Keratinocyte (primary cell): Measurements from ENCODE around the gene HOXD8. TPM values are rescaled to one million over a fixed set of nuclear protein-coding genes. Genes with fewer than 3 reads are reported as not detected.

Experiments used
- DNase-seq: peaks from one replicate; pipeline ENCODE4 v3.0.0-alpha.2; 2011; ENCODE audit warnings: low read depth, missing footprints, low spot score
- FAIRE-seq: peaks from 2 replicates; lab custom pipeline; 2011; peaks lifted over from hg19 to GRCh38; lab: Jason Lieb, UNC
- H2AFZ ChIP-seq: 2 replicates; pipeline ENCODE4 v1.6.0; 2012; ENCODE audit warnings: low read length, control low read depth, inconsistent platforms; ENCODE audit not compliant: control insufficient read depth
- H3K27ac ChIP-seq: 2 replicates; pipeline ENCODE4 v1.5.1; 2011; ENCODE audit warnings: low read length; ENCODE audit not compliant: control insufficient read depth, insufficient read depth
- H3K27me3 ChIP-seq: 3 replicates; pipeline ENCODE4 v1.6.0; 2011; ENCODE audit warnings: low read length; ENCODE audit not compliant: control insufficient read depth, insufficient read depth; ENCODE audit errors: extremely low read depth
- H3K36me3 ChIP-seq, 2 experiments: 2 replicates in 1 of 2; 3 replicates in 1 of 2; pipeline ENCODE4 v1.5.1; 2011; ENCODE audit warnings: low read length in 2 of 2, mild to moderate bottlenecking in 1 of 2; ENCODE audit not compliant: control insufficient read depth in 2 of 2, insufficient read depth in 2 of 2; ENCODE audit errors: extremely low read depth in 1 of 2
- H3K4me1 ChIP-seq: 3 replicates; pipeline ENCODE4 v1.5.1; 2011; ENCODE audit warnings: low read length; ENCODE audit not compliant: control insufficient read depth, insufficient read depth; ENCODE audit errors: extremely low read depth
- H3K4me2 ChIP-seq: 3 replicates; pipeline ENCODE4 v1.6.0; 2011; ENCODE audit warnings: low read depth, low read length; ENCODE audit not compliant: control insufficient read depth, insufficient read depth; ENCODE audit errors: extremely low read depth
- H3K4me3 ChIP-seq, 3 experiments: fragments of 200-600 bp in 1 of 3; sonication (generic) in 1 of 3; 2 replicates in 2 of 3; 3 replicates in 1 of 3; pipeline ENCODE4 v1.5.1; 2011 to 2016; ENCODE audit warnings: low read length in 3 of 3, mild to moderate bottlenecking in 3 of 3, control low read depth in 2 of 3, inconsistent platforms in 1 of 3, low read depth in 1 of 3, mixed read lengths in 1 of 3, mixed run types in 1 of 3, moderate library complexity in 1 of 3; ENCODE audit not compliant: control insufficient read depth in 2 of 3, insufficient read depth in 2 of 3; ENCODE audit errors: extremely low read depth in 1 of 3
- H3K79me2 ChIP-seq: 2 replicates; pipeline ENCODE4 v1.6.0; 2012; ENCODE audit warnings: low read length; ENCODE audit not compliant: control insufficient read depth, insufficient read depth
- H3K9ac ChIP-seq: 3 replicates; pipeline ENCODE4 v1.6.0; 2011; ENCODE audit warnings: low read length; ENCODE audit not compliant: control insufficient read depth, insufficient read depth; ENCODE audit errors: extremely low read depth
- H3K9me1 ChIP-seq: 3 replicates; pipeline ENCODE4 v1.6.0; 2011; ENCODE audit warnings: low read length; ENCODE audit not compliant: control insufficient read depth, insufficient read depth; ENCODE audit errors: extremely low read depth
- H3K9me3 ChIP-seq: 2 replicates; pipeline ENCODE4 v1.5.1; 2012; ENCODE audit warnings: low read depth, low read length; ENCODE audit not compliant: control insufficient read depth
- H4K20me1 ChIP-seq: 3 replicates; pipeline ENCODE4 v1.6.0; 2011; ENCODE audit warnings: low read length; ENCODE audit not compliant: control insufficient read depth, insufficient read depth; ENCODE audit errors: extremely low read depth
- EZH2 ChIP-seq: IDR thresholded peaks from one replicate; pipeline ENCODE4 v1.6.1; 2012; ENCODE audit warnings: inconsistent platforms, mild to moderate bottlenecking, low read length, moderate library complexity
- dilution Hi-C: fragments of 300-500 bp; cut with MboI; formaldehyde crosslinking; loops from one replicate; pipeline ENCODE4 v1.7.0; 2020; ENCODE audit warnings: low sequenced_read_pairs; ENCODE audit not compliant: extremely low pct_ligation_motif_present
- polyA plus RNA-seq, 5 experiments: library from polyadenylated mRNA; depleted of rRNA in 3 of 5; stranded (reverse) in 3 of 5; stranded (forward) in 1 of 5; unstranded in 1 of 5; fragments of >200 nt; gene quantifications; 1 replicate in 1 of 5; 2 replicates in 3 of 5; 3 replicates in 1 of 5; pipeline versions ENCODE4 v1.2.1 to v1.2.3, GENCODE V29; 2011 to 2012; ENCODE audit warnings: missing spikeins in 2 of 5, low read depth in 1 of 5, low replicate concordance in 1 of 5
- TF ChIP-seq, protein P1 (sequence below), 3 experiments: IDR thresholded peaks in 1 of 3; conservative IDR thresholded peaks in 1 of 3; optimal IDR thresholded peaks in 1 of 3; 2 replicates in 2 of 3; 3 replicates in 1 of 3; pipeline versions ENCODE3 to v1.5.1; 2011; ENCODE audit warnings: low read length in 3 of 3, mild to moderate bottlenecking in 3 of 3, moderate library complexity in 2 of 3, control low read depth in 1 of 3, inconsistent platforms in 1 of 3; ENCODE audit not compliant: insufficient read depth in 2 of 3; ENCODE audit errors: extremely low read depth in 1 of 3

HOXD8 gene
- polyA plus RNA-seq, 1 donor (not counting 4 experiments of a cell fraction or from before 2014, with no cell fraction given) = not detected

DNA sequence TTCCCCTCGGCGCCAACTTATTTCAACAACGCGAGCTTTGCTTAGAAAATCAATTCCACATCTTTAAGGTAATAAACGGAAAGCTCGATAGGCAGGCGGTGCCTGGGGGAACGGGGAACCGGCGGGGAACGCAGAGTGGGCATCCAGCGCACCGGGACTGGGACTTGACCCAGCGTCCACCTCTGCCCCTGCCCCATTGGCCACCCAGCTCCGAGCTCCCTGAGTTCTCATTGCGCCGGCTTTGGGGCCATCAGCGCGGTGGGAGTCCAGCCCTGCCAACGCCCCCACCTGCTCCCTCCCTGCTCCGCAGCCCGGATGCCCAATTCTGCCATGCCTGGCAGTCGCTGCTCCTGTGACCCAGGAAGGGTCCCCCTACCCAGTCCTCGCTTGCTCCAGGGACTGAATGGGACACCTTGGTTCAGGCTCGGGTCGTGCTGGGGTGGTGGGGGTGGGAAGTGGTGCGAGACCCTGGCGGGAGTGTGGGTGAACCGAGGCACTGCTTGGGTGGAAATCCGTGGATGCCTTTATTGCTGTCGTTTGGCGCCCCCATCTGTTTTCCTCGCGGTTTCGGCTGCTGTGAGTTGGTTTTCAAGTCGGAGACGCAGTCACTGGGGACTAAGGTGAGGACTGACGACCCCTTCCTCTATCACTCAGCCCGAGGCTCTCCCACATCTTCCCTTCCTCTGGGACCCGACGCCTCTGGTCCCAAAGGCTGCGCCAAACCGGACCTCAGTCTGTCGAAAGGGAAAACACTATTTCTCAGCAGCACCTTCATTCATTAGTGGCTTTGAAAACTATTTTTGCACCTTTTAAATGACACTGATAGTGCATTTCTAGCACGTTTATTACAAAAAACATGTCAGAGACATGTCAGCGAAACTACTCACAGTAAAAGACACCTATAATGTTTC lies 43.4 kb upstream of the HOXD8 start:
- peaks cover 100% of the 10 kb centered on the region for H3K27me3 ChIP-seq
- H3K9ac ChIP-seq = no peak overlapping the region
- TF ChIP-seq, protein P1, sequence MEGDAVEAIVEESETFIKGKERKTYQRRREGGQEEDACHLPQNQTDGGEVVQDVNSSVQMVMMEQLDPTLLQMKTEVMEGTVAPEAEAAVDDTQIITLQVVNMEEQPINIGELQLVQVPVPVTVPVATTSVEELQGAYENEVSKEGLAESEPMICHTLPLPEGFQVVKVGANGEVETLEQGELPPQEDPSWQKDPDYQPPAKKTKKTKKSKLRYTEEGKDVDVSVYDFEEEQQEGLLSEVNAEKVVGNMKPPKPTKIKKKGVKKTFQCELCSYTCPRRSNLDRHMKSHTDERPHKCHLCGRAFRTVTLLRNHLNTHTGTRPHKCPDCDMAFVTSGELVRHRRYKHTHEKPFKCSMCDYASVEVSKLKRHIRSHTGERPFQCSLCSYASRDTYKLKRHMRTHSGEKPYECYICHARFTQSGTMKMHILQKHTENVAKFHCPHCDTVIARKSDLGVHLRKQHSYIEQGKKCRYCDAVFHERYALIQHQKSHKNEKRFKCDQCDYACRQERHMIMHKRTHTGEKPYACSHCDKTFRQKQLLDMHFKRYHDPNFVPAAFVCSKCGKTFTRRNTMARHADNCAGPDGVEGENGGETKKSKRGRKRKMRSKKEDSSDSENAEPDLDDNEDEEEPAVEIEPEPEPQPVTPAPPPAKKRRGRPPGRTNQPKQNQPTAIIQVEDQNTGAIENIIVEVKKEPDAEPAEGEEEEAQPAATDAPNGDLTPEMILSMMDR (optimal IDR thresholded peaks at IDR 0.05 in 1 of 3, IDR thresholded peaks at IDR 0.05 in 1 of 3, conservative IDR thresholded peaks at IDR 0.05 in 1 of 3; ENCODE audit: extremely low read depth in 1 of 3, insufficient read depth in 2 of 3, low read length in 3 of 3) = peak; percentile 42 to 77 (median 69)
- no peak for TF ChIP-seq EZH2
- no peaks in the 10 kb centered on the region for H3K9me1 ChIP-seq
- no peak overlapping the region for H3K4me2 ChIP-seq
- no peak overlapping the region for H3K4me3 ChIP-seq
- no peak overlapping the region for H2AFZ ChIP-seq
- H3K4me1 ChIP-seq = no peaks in the 10 kb centered on the region
- H3K79me2 ChIP-seq = no peaks in the 10 kb centered on the region
- dilution Hi-C loops = no loop called here
- H3K9me3 ChIP-seq = peaks cover 10% of the 10 kb centered on the region
- no peak overlapping the region for H3K27ac ChIP-seq
- peaks cover 2% of the 10 kb centered on the region for H4K20me1 ChIP-seq
- DNase-seq = no peak
- FAIRE-seq = no peak
- no peaks in the 10 kb centered on the region for H3K36me3 ChIP-seq

DNA sequence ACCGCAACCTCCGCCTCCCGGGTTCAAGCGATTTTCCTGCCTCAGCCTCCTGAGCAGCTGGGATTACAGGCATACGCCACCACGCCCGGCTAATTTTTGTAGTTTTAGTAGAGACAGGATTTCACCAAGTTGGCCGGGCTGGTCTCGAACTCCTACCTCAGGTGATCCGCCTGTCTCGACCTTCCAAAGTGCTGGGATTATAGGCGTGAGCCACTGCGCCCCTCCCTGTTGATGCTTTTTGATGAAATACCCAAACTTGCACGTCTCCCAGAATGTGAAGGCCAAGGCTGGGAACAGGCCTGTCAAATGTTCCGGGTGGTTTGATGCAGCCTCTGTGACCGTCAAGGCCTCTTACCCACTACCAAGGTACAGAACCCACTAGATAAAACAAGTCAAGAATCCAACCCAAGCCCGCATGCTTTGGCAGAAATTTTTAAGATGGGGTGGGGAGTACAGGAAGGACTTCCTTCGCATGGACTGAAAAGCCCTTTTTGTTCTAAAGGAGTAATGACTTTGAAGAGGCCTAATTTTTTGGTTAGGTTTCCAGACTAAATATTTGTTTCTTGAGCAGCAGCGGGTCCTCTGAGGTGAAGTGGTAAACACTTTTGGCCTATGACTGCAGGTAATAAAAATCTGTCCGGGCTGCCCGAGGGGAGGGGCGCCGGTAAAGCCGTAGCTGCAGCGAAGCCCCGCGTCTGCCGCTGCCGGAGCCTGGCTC lies 42.0 kb upstream of the HOXD8 start:
- Histone ChIP-seq H3K9me1 (no peaks in the 10 kb centered on the region), H3K36me3 (no peaks in the 10 kb centered on the region), H4K20me1 (peaks cover 3% of the 10 kb centered on the region), H3K9ac (no peak overlapping the region), H3K4me2 (no peak overlapping the region), H3K4me1 (no peaks in the 10 kb centered on the region), H3K79me2 (no peaks in the 10 kb centered on the region), H3K27ac (no peak overlapping the region), H3K27me3 (peaks cover 100% of the 10 kb centered on the region), H3K9me3 (peaks cover 2% of the 10 kb centered on the region), H3K4me3 (no peak overlapping the region), H2AFZ (no peak overlapping the region)
- no peak for TF ChIP-seq EZH2
- TF ChIP-seq, protein P1 (optimal IDR thresholded peaks at IDR 0.05 in 1 of 3, IDR thresholded peaks at IDR 0.05 in 1 of 3, conservative IDR thresholded peaks at IDR 0.05 in 1 of 3; ENCODE audit: extremely low read depth in 1 of 3, insufficient read depth in 2 of 3, low read length in 3 of 3) = no peak
- dilution Hi-C loops = no loop called here
- no peak for FAIRE-seq
- DNase-seq = no peak
